WERI-Rb-1 (cell line): ENCODE measurements around the gene MKS1.

ENCODE experiments used
- DNase-seq: peaks from one replicate; pipeline ENCODE4 v3.0.0-alpha.2; 2020
- H3K27ac ChIP-seq: fragments of 250-450 bp; sonication (Bioruptor Pico); 2 replicates; pipeline ENCODE4 v1.5.1; 2020; ENCODE audit warnings: mild to moderate bottlenecking, moderate library complexity
- H3K27me3 ChIP-seq: fragments of 250-450 bp; sonication (Bioruptor Pico); 2 replicates; pipeline ENCODE4 v1.5.1; 2021; ENCODE audit warnings: mild to moderate bottlenecking, low read depth, moderate library complexity; ENCODE audit not compliant: insufficient read depth, severe bottlenecking
- H3K36me3 ChIP-seq: fragments of 250-450 bp; sonication (Bioruptor Pico); 2 replicates; pipeline ENCODE4 v1.5.1; 2020; ENCODE audit warnings: mild to moderate bottlenecking, moderate library complexity
- H3K4me3 ChIP-seq: 2 replicates; pipeline ENCODE4 v1.5.1; 2011; ENCODE audit warnings: low read depth, mild to moderate bottlenecking, control low read depth, low read length
- H3K9me3 ChIP-seq: fragments of 250-450 bp; sonication (Bioruptor Pico); 2 replicates; pipeline ENCODE4 v1.5.1; 2021; ENCODE audit warnings: mild to moderate bottlenecking, moderate library complexity; ENCODE audit not compliant: severe bottlenecking
- CTCF ChIP-seq: IDR thresholded peaks from 2 replicates; pipeline ENCODE4 v1.5.1; 2011; ENCODE audit warnings: low read depth, mild to moderate bottlenecking, control low read depth, inconsistent platforms, low read length

MKS1 gene

DNA sequence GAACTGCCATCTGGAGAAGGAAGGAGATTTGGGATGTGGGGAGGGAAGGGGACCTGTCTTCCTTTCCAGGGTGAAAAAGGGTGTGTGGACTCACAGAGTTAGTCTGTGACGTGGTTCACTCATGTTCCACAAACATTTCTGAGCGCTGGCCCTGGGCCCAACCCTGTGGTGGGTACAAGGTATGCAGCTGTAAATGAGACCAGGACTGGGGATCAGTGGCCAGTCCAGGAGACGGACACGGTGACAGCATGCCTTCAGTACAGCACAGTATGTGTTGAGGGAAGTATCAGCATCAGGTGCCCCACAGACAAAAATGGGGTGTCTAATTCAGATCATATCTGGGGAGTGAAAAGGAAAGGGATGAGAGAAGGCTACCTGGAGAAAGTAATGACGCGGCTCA lies 32.0 kb downstream of the MKS1 start:
- no peaks in the 10 kb centered on the region for H3K36me3 ChIP-seq

GRCh38 chr17:58186591-58186990 lies 32.5 kb downstream of the MKS1 start:
- no peak overlapping the region for H3K27ac ChIP-seq
- no peaks in the 10 kb centered on the region for H3K27me3 ChIP-seq
- DNase-seq, result no peak
- TF ChIP-seq CTCF, result no peak
- H3K9me3 ChIP-seq, result no peaks in the 10 kb centered on the region
- no peaks in the 10 kb centered on the region for H3K36me3 ChIP-seq
- no peak overlapping the region for H3K4me3 ChIP-seq

More for the DNA sequence above, 32.0 kb downstream of the MKS1 start:
- no peaks in the 10 kb centered on the region for H3K27me3 ChIP-seq
- no peak for TF ChIP-seq CTCF
- no peak overlapping the region for H3K27ac ChIP-seq
- no peak overlapping the region for H3K4me3 ChIP-seq
- H3K9me3 ChIP-seq, result no peaks in the 10 kb centered on the region
- DNase-seq, result no peak

DNA sequence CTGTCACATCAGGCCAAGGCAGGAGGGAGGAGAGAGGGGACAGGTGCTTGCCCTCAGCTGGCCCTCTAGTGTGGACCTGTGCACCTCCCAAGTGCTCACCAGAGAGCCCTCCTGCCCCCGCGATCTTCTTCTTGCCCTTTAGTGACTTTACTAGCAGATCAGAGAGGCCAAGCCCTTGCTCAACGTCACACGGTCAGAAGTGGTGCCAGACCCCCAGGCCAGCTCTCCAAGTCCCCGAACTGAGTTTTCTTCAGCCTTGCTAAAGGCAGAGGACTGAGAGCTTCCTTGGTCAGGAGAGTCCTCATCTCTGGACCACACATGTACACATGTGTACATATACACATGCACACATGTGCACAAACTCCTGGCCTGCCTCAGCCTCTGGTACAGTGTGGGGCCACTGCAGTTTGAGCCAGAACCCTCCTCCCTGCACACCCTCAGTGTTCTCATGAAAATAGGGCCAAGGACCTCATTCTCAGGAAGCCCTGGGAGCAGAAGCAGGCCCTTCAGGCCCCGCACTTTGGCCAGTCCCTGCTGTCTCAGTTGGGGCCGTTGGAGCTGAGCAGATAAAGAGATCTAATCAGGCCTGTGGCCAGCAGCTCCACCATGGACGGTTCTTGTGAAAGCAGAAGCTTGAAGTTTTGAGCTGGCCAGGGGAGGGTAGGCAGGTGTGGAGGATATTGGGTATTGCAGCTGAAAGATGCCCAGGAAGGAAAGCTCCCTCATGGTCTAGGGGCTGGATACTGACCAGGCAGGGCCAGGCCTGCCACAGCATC lies 33.9 kb downstream of the MKS1 start:
- TF ChIP-seq CTCF, result no peak
- Histone ChIP-seq H3K9me3 (no peaks in the 10 kb centered on the region), H3K27ac (no peak overlapping the region), H3K36me3 (no peaks in the 10 kb centered on the region), H3K4me3 (no peak overlapping the region), H3K27me3 (no peaks in the 10 kb centered on the region)
- no peak for DNase-seq

DNA sequence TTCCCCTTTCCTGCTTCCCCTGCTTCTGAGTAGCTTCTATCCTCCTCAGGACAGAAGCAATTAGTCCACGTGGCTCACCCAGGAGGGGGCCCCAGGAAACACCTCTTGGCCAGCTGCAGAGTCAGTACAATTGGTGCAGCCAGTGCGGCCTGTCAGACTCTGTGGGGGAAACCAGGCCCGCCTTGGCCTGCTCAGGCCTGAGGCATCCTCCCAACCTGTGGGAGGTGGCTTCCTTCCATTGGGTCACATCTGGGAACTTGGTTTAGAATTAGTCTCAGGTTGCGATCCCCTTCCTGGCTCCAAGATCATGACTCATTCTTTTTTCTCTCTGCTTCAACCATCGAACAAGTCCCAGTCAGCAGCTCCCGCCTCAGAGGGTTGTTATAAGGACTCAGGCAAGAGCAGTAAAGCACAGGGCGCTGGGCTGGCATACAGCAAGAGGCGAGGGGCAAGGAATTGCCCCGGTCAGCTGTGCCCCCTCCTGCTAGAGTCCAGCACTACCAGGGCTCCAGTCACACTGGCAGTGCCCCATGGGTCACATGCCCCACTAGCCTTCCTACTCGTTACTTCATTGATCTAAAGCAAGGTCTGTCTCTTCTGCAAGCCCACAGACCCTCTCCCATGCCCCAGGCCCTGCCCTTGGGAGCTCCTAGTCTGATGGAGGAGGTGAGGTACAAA lies 34.6 kb downstream of the MKS1 start:
- Histone ChIP-seq H3K36me3 (no peaks in the 10 kb centered on the region), H3K27ac (no peak overlapping the region), H3K4me3 (no peak overlapping the region), H3K9me3 (no peaks in the 10 kb centered on the region), H3K27me3 (no peaks in the 10 kb centered on the region)
- TF ChIP-seq CTCF, result no peak
- DNase-seq, result no peak

DNA sequence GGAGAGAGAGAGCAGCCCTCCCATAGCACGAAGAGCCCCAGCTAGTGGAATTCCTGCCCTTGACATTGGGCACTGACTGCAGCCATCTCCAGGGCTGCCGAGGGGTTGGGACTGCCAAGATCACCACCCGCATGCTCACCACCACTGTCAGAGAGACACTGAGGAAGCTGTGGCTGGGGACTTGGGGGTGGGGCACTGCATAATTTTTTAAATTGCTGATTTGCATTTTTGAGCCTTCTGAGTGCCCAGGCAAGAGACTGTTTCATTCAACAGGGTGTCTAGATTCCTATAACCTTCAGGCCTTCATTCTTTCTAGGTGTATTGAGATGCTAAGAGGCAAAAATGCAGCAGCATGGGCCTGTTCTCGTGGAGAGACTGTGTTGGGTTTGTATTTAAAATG lies 35.5 kb downstream of the MKS1 start:
- H3K4me3 ChIP-seq, result no peak overlapping the region
- no peak for DNase-seq
- no peaks in the 10 kb centered on the region for H3K27me3 ChIP-seq
- no peaks in the 10 kb centered on the region for H3K36me3 ChIP-seq
- no peaks in the 10 kb centered on the region for H3K9me3 ChIP-seq
- no peak for TF ChIP-seq CTCF
- no peak overlapping the region for H3K27ac ChIP-seq
